ENCODE results near the gene NAT16. TPM values are rescaled to one million over a fixed set of nuclear protein-coding genes. Genes with fewer than 3 reads are reported as not detected.

Gene NAT16
- total RNA-seq, 4 donors from 2014 or later, result 0.29 to 1.4 TPM; not detected in 2

GRCh38 chr7:101168412-101169049, 11.6 kb downstream of the NAT16 start:
- H3K36me3 ChIP-seq, result no peaks in the 10 kb centered on the region
- no peak for DNase-seq
- TF ChIP-seq CTCF (IDR thresholded peaks at IDR 0.05) (no peak), POLR2A (IDR thresholded peaks at IDR 0.05) (no peak)
- H3K4me3 ChIP-seq (replicated peaks in 1 of 3), result no peak overlapping the region
- peaks cover 46% of the 10 kb centered on the region for H3K27me3 ChIP-seq
- intact Hi-C loops (cut with DNase I), result loop anchor here (10.0 kb wide), 1 partner anchor 274 kb away; the partner anchor contains the start of gene ACHE
- 6 to 7% methylated on average over 6 of the region's 6 CpGs for WGBS, 2 donors
- H3K4me1 ChIP-seq, result peaks cover 36 to 58% of the 10 kb centered on the region in 2 donors
- H3K27ac ChIP-seq, result no peak overlapping the region
- H3K9me3 ChIP-seq, result no peaks in the 10 kb centered on the region

GRCh38 chr7:101167645-101168411, 12.3 kb downstream of the NAT16 start:
- Histone ChIP-seq H3K4me3 (replicated peaks in 1 of 3) (no peak overlapping the region), H3K36me3 (no peaks in the 10 kb centered on the region), H3K27ac (no peak overlapping the region), H3K9me3 (no peaks in the 10 kb centered on the region), H3K4me1 (peaks cover 33 to 58% of the 10 kb centered on the region in 2 donors), H3K27me3 (peaks cover 48% of the 10 kb centered on the region)
- DNase-seq, result no peak
- no peak for TF ChIP-seq CTCF (IDR thresholded peaks at IDR 0.05)
- TF ChIP-seq POLR2A (IDR thresholded peaks at IDR 0.05), result no peak
- 3 to 4% methylated on average over 12 of the region's 12 CpGs for WGBS, 2 donors
- intact Hi-C loops (cut with DNase I), result loop anchor here (10.0 kb wide), 1 partner anchor 273 kb away; the partner anchor contains the start of gene ACHE

- no peaks in the 10 kb centered on the region for H3K9me3 ChIP-seq
- no peaks in the 10 kb centered on the region for H3K36me3 ChIP-seq
- H3K27me3 ChIP-seq, result peaks cover 41% of the 10 kb centered on the region
- H3K4me3 ChIP-seq (replicated peaks in 1 of 3), result no peak overlapping the region
- intact Hi-C loops (cut with DNase I), result loop anchor here (10.0 kb wide), 1 partner anchor 272 kb away; the partner anchor contains the start of gene ACHE
- H3K4me1 ChIP-seq, result peaks cover 25 to 57% of the 10 kb centered on the region in 2 donors
- H3K27ac ChIP-seq, result no peak overlapping the region
- 1% methylated on average over 18 to 19 of the region's 19 CpGs for WGBS, 2 donors
- TF ChIP-seq POLR2A (IDR thresholded peaks at IDR 0.05) (no peak), CTCF (IDR thresholded peaks at IDR 0.05) (no peak)
- no peak for DNase-seq
Observed at GRCh38 chr7:101166909-101167644, 13.0 kb downstream of the NAT16 start.

GRCh38 chr7:101166648-101166908, 13.5 kb downstream of the NAT16 start:
- H3K4me1 ChIP-seq, result peaks cover 23 to 52% of the 10 kb centered on the region in 2 donors
- intact Hi-C loops (cut with DNase I), result loop anchor here (10.0 kb wide), 1 partner anchor 272 kb away; the partner anchor contains the start of gene ACHE

GRCh38 chr7:101165958-101166647, 14.0 kb downstream of the NAT16 start:
- intact Hi-C loops (cut with DNase I), result loop anchor here (10.0 kb wide), 1 partner anchor 271 kb away; the partner anchor contains the start of gene ACHE
- H3K27ac ChIP-seq, result no peak overlapping the region
- H3K4me1 ChIP-seq, result peaks cover 23 to 50% of the 10 kb centered on the region in 2 donors
- TF ChIP-seq CTCF (IDR thresholded peaks at IDR 0.05) (no peak), POLR2A (IDR thresholded peaks at IDR 0.05) (no peak)
- H3K4me3 ChIP-seq (replicated peaks in 1 of 3), result no peak overlapping the region
- 0 to 5% methylated on average over 26 to 28 of the region's 38 CpGs for WGBS, 2 donors
- H3K27me3 ChIP-seq, result peaks cover 31% of the 10 kb centered on the region
- H3K9me3 ChIP-seq, result no peaks in the 10 kb centered on the region
- no peak for DNase-seq
- no peaks in the 10 kb centered on the region for H3K36me3 ChIP-seq

More at GRCh38 chr7:101166648-101166908, 13.5 kb downstream of the NAT16 start:
- H3K27ac ChIP-seq, result no peak overlapping the region
- 2 to 4% methylated on average over 5 to 7 of the region's 11 CpGs for WGBS, 2 donors
- TF ChIP-seq POLR2A (IDR thresholded peaks at IDR 0.05), result no peak
- peaks cover 36% of the 10 kb centered on the region for H3K27me3 ChIP-seq
- no peaks in the 10 kb centered on the region for H3K36me3 ChIP-seq
- H3K9me3 ChIP-seq, result no peaks in the 10 kb centered on the region
- no peak overlapping the region for H3K4me3 ChIP-seq (replicated peaks in 1 of 3)
- DNase-seq, result no peak
